ENCODE measurements around the gene GFPT2.

Gene GFPT2

DNA sequence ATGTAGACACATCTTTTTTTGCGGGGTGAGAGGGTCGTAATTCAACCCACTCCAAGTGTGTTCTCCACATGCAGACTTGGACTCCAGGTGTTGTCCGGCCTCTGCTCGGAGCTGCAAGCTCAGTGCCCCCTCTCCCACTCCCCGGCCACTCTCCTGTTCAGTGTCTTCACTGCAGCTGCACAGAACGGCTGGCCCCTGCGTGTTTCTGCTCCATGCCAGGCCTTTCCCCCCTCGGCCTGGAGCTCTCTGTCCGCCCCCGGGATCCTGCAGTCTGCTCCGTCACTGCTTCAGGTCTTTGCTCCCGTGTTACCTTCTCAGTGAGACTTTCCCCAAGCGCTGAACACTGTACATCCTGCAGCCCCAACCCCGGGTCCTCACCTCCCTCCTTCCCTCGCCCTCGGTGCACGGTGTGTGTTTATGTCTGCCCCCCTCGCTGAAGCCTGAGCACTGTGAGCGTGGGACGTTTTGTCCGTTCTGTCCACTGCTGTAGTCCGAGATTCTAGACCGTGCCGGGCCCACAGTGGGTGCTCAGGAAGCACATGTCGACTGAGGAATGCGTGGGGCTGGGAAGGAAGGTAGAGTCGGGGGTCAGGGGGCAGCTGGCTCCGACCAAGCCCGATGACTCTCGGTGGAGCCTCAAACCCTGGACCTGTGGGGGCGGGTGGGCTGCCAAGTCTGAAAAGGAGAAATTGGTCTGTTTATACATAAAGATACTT lies 26.4 kb upstream of the GFPT2 start:
- TF ChIP-seq YY1 (IDR thresholded peaks at IDR 0.05; ENCODE audit: low read depth): no peak
- no peak for TF ChIP-seq TCF12 (IDR thresholded peaks at IDR 0.05; ENCODE audit: low read depth)
- no peak for TF ChIP-seq CREB1 (IDR thresholded peaks at IDR 0.05; ENCODE audit: low read depth)
- TF ChIP-seq, protein P1, sequence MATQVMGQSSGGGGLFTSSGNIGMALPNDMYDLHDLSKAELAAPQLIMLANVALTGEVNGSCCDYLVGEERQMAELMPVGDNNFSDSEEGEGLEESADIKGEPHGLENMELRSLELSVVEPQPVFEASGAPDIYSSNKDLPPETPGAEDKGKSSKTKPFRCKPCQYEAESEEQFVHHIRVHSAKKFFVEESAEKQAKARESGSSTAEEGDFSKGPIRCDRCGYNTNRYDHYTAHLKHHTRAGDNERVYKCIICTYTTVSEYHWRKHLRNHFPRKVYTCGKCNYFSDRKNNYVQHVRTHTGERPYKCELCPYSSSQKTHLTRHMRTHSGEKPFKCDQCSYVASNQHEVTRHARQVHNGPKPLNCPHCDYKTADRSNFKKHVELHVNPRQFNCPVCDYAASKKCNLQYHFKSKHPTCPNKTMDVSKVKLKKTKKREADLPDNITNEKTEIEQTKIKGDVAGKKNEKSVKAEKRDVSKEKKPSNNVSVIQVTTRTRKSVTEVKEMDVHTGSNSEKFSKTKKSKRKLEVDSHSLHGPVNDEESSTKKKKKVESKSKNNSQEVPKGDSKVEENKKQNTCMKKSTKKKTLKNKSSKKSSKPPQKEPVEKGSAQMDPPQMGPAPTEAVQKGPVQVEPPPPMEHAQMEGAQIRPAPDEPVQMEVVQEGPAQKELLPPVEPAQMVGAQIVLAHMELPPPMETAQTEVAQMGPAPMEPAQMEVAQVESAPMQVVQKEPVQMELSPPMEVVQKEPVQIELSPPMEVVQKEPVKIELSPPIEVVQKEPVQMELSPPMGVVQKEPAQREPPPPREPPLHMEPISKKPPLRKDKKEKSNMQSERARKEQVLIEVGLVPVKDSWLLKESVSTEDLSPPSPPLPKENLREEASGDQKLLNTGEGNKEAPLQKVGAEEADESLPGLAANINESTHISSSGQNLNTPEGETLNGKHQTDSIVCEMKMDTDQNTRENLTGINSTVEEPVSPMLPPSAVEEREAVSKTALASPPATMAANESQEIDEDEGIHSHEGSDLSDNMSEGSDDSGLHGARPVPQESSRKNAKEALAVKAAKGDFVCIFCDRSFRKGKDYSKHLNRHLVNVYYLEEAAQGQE (IDR thresholded peaks at IDR 0.05; ENCODE audit: low read depth): no peak
- TF ChIP-seq TEAD4 (IDR thresholded peaks at IDR 0.05): no peak
- no peak for TF ChIP-seq ZBTB7A (IDR thresholded peaks at IDR 0.05; ENCODE audit: low read depth)
- TF ChIP-seq MAX (IDR thresholded peaks at IDR 0.05): no peak
- no peak for TF ChIP-seq NFIC (IDR thresholded peaks at IDR 0.05)
- TF ChIP-seq RAD21 (IDR thresholded peaks at IDR 0.05; ENCODE audit: low read depth): no peak
- no peak for TF ChIP-seq EGR1 (IDR thresholded peaks at IDR 0.05)
- no peak for TF ChIP-seq EP300 (IDR thresholded peaks at IDR 0.05; ENCODE audit: borderline replicate concordance)
- TF ChIP-seq TAF1 (IDR thresholded peaks at IDR 0.05; ENCODE audit: low read depth): no peak
- TF ChIP-seq FOXM1 (IDR thresholded peaks at IDR 0.05; ENCODE audit: borderline replicate concordance, low read depth): no peak
- no peak for TF ChIP-seq CEBPB (IDR thresholded peaks at IDR 0.05)
- TF ChIP-seq USF1 (IDR thresholded peaks at IDR 0.05): no peak

- no peak for TF ChIP-seq MAX (IDR thresholded peaks at IDR 0.05)
- TF ChIP-seq TCF12 (IDR thresholded peaks at IDR 0.05; ENCODE audit: low read depth): no peak
- no peak for TF ChIP-seq USF1 (IDR thresholded peaks at IDR 0.05)
- no peak for TF ChIP-seq TAF1 (IDR thresholded peaks at IDR 0.05; ENCODE audit: low read depth)
- no peak for TF ChIP-seq NFIC (IDR thresholded peaks at IDR 0.05)
- TF ChIP-seq, protein P1 (IDR thresholded peaks at IDR 0.05; ENCODE audit: low read depth): no peak
These were observed 25.6 kb upstream of the GFPT2 start for GRCh38 chr5:180378438-180379344.

- TF ChIP-seq, protein P1 (IDR thresholded peaks at IDR 0.05; ENCODE audit: low read depth): no peak
- TF ChIP-seq CREB1 (IDR thresholded peaks at IDR 0.05; ENCODE audit: low read depth) (no peak), NFIC (IDR thresholded peaks at IDR 0.05) (no peak), FOXM1 (IDR thresholded peaks at IDR 0.05; ENCODE audit: borderline replicate concordance, low read depth) (no peak), USF1 (IDR thresholded peaks at IDR 0.05) (no peak), TCF12 (IDR thresholded peaks at IDR 0.05; ENCODE audit: low read depth) (no peak), CEBPB (IDR thresholded peaks at IDR 0.05) (no peak)
These were observed 24.5 kb upstream of the GFPT2 start for GRCh38 chr5:180377556-180378197.
